22Rv1 (cell line): ENCODE results near the gene SEMA7A.
"Not testable (repeated sequence)": the region's sequence is repeated elsewhere in the genome, so short reads cannot be mapped to it uniquely, and the experiment has no call there.

ENCODE experiments used
- H3K27ac ChIP-seq: fragments of 450-650 bp; 2 replicates; pipeline ENCODE4 v1.5.1; 2017
- CTCF ChIP-seq: fragments of 450-650 bp; IDR thresholded peaks from 2 replicates; pipeline ENCODE4 v1.5.1; 2017; ENCODE audit warnings: mild to moderate bottlenecking
- ZFX ChIP-seq: fragments of 450-650 bp; IDR thresholded peaks from 2 replicates; pipeline ENCODE4 v1.6.1; 2017; ENCODE audit warnings: antibody characterized with exemption, borderline replicate concordance

SEMA7A gene

DNA sequence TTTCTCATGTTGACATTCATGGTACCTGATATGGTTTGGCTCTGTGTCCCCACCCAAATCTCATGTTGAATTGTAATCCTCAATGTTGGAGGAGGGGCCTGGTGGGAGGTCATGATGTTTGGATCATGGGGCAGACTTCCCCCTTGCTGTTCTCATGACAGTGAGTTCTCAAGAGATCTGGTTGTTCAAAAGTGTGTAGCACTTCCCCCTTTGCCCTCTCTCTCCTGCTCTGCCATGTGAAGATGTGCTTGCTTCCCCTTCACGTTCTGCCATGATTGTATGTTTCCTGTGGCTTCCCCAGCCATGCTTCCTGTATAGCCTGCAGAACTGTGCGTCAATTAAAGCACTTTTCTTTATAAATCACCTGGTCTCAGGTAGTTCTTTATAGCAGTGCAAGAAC, 30.5 kb upstream of the SEMA7A start:
- TF ChIP-seq ZFX = no peak
- no peak for TF ChIP-seq CTCF
- no peak overlapping the region for H3K27ac ChIP-seq

GRCh38 chr15:74463634-74464033, 29.9 kb upstream of the SEMA7A start:
- TF ChIP-seq ZFX = no peak
- no peak for TF ChIP-seq CTCF
- no peak overlapping the region for H3K27ac ChIP-seq

- no peak for TF ChIP-seq ZFX
- TF ChIP-seq CTCF = no peak
- peak overlapping the region; percentile 90 for H3K27ac ChIP-seq
Measured at GRCh38 chr15:74461847-74462511, 28.2 kb upstream of the SEMA7A start.

GRCh38 chr15:74460871-74461846, 27.4 kb upstream of the SEMA7A start, which contains the start of gene UBL7:
Gene UBL7 (minus strand): TSS chr15:74461160. CDS start chr15:74458867, 2,293 bp downstream.
- TF ChIP-seq CTCF (peak; percentile 39), ZFX (no peak)
- peak within 1 kb of the TSS; percentile 90 for H3K27ac ChIP-seq

GRCh38 chr15:74460298-74460697, 26.5 kb upstream of the SEMA7A start:
- TF ChIP-seq CTCF = no peak
- no peak for TF ChIP-seq ZFX
- H3K27ac ChIP-seq = peak overlapping the region; percentile 90

DNA sequence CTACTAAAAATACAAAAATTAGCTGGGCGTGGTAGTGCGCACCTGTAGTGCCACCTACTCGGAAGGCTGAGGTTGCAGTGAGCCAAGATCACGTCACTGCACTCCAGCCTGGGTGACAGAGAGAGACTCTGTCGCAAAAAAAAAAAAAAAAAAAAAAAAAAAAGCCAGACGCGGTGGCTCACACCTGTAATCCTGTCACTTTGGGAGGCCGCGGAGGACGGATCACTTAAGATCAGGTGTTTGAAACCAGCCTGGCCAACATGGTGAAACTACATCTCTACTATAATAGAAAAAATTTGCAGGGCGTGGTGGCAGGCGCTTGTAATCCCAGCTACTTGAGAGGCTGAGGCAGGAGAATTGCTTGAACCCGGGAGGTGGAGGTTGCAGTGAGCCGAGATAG, 26.0 kb upstream of the SEMA7A start:
- H3K27ac ChIP-seq = not testable (repeated sequence)

DNA sequence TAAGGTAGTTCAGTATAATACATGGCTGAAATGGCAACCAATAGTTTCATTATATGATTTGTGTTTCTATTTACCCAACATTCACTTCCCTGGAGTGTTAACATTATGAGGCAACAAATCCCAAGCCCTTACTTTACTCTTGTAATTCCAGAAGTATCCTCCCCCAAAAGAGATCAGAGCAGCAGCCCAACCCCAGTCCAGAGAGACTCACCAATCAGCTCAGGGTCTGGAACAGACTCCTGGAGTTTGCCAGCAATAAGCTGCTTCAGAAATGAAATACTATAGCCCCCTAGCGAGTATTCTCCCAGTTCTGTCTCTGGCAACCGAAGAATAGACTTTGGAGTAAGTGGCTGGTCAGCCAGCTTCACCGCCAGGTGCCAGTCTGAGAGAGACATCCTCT, 24.7 kb upstream of the SEMA7A start:
- TF ChIP-seq ZFX (no peak), CTCF (no peak)
- H3K27ac ChIP-seq = no peak overlapping the region

DNA sequence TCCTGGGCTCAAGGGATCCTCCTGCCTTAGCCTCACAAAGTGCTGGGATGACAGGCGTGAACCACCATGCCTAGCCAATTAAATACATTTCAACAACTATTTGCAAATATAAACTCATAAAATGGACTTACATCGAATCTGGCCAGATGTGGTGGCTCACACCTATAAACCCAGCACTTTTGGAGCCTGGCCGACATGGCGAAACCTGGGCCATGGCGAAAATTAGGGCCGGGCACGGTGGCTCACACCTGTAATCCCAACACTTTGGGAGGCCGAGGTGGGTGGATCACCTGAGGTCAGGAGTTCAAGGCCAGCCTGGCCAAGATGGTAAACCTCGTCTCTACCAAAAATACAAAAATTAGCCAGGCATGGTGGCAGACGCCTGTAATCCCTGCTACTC, 23.3 kb upstream of the SEMA7A start:
- not testable (repeated sequence) for H3K27ac ChIP-seq
